ENCODE measurements around the gene TMEM9. TPM values are rescaled to one million over a fixed set of nuclear protein-coding genes. Genes with fewer than 3 reads are reported as not detected.

TMEM9 gene
- total and polyA plus RNA-seq, 4 donors = 30.5 to 59.5 (median 49.0) TPM

- 88% methylated on average over 13 of the region's 13 CpGs for WGBS
- DNase-seq (ENCODE audit: low spot score) = no peak
Observed at GRCh38 chr1:201147396-201148015, 6.8 kb downstream of the TMEM9 start.

More at GRCh38 chr1:201147396-201148015, 6.8 kb downstream of the TMEM9 start:
- no peak overlapping the region for H3K4me3 ChIP-seq (ENCODE audit: low read depth in 1 of 3, low read length in 3 of 3)
- H3K4me1 ChIP-seq (ENCODE audit: control insufficient read depth in 4 of 4, insufficient read depth in 4 of 4, low read length in 3 of 4) = no peaks in the 10 kb centered on the region
- H3K9ac ChIP-seq (ENCODE audit: low read depth in 1 of 2, low read length in 2 of 2) = no peak overlapping the region
- H3K9me3 ChIP-seq (ENCODE audit: control insufficient read depth in 4 of 4, low read length in 3 of 4) = no peaks in the 10 kb centered on the region
- peaks cover 0 to 58% (median 12%) of the 10 kb centered on the region in 4 donors for H3K36me3 ChIP-seq (ENCODE audit: control insufficient read depth in 4 of 4, insufficient read depth in 3 of 4, low read depth in 1 of 4, low read length in 3 of 4)
- no peaks in the 10 kb centered on the region for H3K27me3 ChIP-seq (ENCODE audit: control insufficient read depth in 4 of 4, insufficient read depth in 4 of 4, low read length in 3 of 4)
- TF ChIP-seq CTCF (IDR thresholded peaks at IDR 0.05; ENCODE audit: low read depth, low read length, missing input control) = no peak
- TF ChIP-seq TAF1 (conservative IDR thresholded peaks at IDR 0.05) = no peak
- TF ChIP-seq ATF3 (IDR thresholded peaks at IDR 0.05) = no peak
- no peak for TF ChIP-seq ZBTB33 (IDR thresholded peaks at IDR 0.05)
- no peak for TF ChIP-seq GABPA (IDR thresholded peaks at IDR 0.05 in 1 of 2, conservative IDR thresholded peaks at IDR 0.05 in 1 of 2)
- no peak for TF ChIP-seq REST (IDR thresholded peaks at IDR 0.05)
- no peak for TF ChIP-seq YY1 (IDR thresholded peaks at IDR 0.05)
- no peak for TF ChIP-seq FOXA2 (IDR thresholded peaks at IDR 0.05)
- no peak for TF ChIP-seq JUND (IDR thresholded peaks at IDR 0.05)
- no peak for TF ChIP-seq NR2F2 (IDR thresholded peaks at IDR 0.05)
- no peak for TF ChIP-seq HNF4G (IDR thresholded peaks at IDR 0.05)
- no peak for TF ChIP-seq RAD21 (IDR thresholded peaks at IDR 0.05)
- TF ChIP-seq MAX (IDR thresholded peaks at IDR 0.05) = no peak
- no peak for TF ChIP-seq FOXA1 (IDR thresholded peaks at IDR 0.05)
- TF ChIP-seq EGR1 (IDR thresholded peaks at IDR 0.05; ENCODE audit: low read depth in 2 of 2) = no peak
- no peak for TF ChIP-seq RXRA (IDR thresholded peaks at IDR 0.05)
- TF ChIP-seq SP1 (IDR thresholded peaks at IDR 0.05) = no peak
- TF ChIP-seq HNF4A (conservative IDR thresholded peaks at IDR 0.05) = no peak
- no peak overlapping the region for H3K27ac ChIP-seq (ENCODE audit: low read depth in 1 of 2, low read length in 2 of 2)

All from liver (tissue), 9 donors.